Glutamatergic neuron (in vitro differentiated cells): ENCODE data around the gene SYNE1. TPM values are rescaled to one million over a fixed set of nuclear protein-coding genes. Genes with fewer than 3 reads are reported as not detected.

Experiments used
- DNase-seq: peaks from one replicate; pipeline ENCODE4 v3.0.0; 2022
- H3K27ac Mint-ChIP-seq: one replicate; pipeline ENCODE4 v1.8.0; 2020; ENCODE audit warnings: mild to moderate bottlenecking, mixed read lengths, inconsistent platforms; ENCODE audit not compliant: unreplicated experiment
- H3K27me3 Mint-ChIP-seq: one replicate; pipeline ENCODE4 v1.8.0; 2020; ENCODE audit warnings: mild to moderate bottlenecking, moderate library complexity, mixed read lengths, inconsistent platforms; ENCODE audit not compliant: unreplicated experiment
- H3K36me3 Mint-ChIP-seq: one replicate; pipeline ENCODE4 v1.8.0; 2020; ENCODE audit warnings: mild to moderate bottlenecking, mixed read lengths, inconsistent platforms; ENCODE audit not compliant: unreplicated experiment
- H3K4me1 Mint-ChIP-seq: one replicate; pipeline ENCODE4 v1.8.0; 2020; ENCODE audit warnings: mild to moderate bottlenecking, low read depth, mixed read lengths, inconsistent platforms; ENCODE audit not compliant: unreplicated experiment
- H3K4me3 Mint-ChIP-seq: one replicate; pipeline ENCODE4 v1.8.0; 2020; ENCODE audit warnings: mild to moderate bottlenecking, mixed read lengths, inconsistent platforms; ENCODE audit not compliant: unreplicated experiment
- H3K9me3 Mint-ChIP-seq: one replicate; pipeline ENCODE4 v1.8.0; 2020; ENCODE audit warnings: mild to moderate bottlenecking, moderate library complexity, mixed read lengths, inconsistent platforms; ENCODE audit not compliant: unreplicated experiment
- CTCF ChIP-seq: fragments of 200-600 bp; sonication (generic); IDR thresholded peaks from one replicate; pipeline ENCODE4 v1.5.0; 2021; ENCODE audit not compliant: partially characterized antibody, unreplicated experiment
- total RNA-seq: library from RNA; stranded (reverse); fragmentation: NEBNext Ultra II Directional; extraction: Animal tissue kit (Norgen Biotek cat#: 25700); gene quantifications from one replicate; pipeline ENCODE4 v1.2.1, GENCODE V29; 2021; ENCODE audit not compliant: unreplicated experiment

The SYNE1 gene
- total RNA-seq, 1 donor from 2014 or later = 23.4 TPM

- Mint-ChIP-seq H3K4me3 (no peak overlapping the region), H3K9me3 (peaks cover 1% of the 10 kb centered on the region), H3K27me3 (no peaks in the 10 kb centered on the region), H3K27ac (no peak overlapping the region), H3K36me3 (no peaks in the 10 kb centered on the region), H3K4me1 (no peaks in the 10 kb centered on the region)
- no peak for DNase-seq
- no peak for TF ChIP-seq CTCF
Observed at GRCh38 chr6:152394303-152394702, 242.9 kb downstream of the SYNE1 start.

- Mint-ChIP-seq H3K9me3 (peaks cover 1% of the 10 kb centered on the region), H3K4me1 (no peaks in the 10 kb centered on the region), H3K36me3 (no peaks in the 10 kb centered on the region)
Observed at GRCh38 chr6:152391179-152391880, 245.8 kb downstream of the SYNE1 start.

GRCh38 chr6:152387091-152387490 lies 250.1 kb downstream of the SYNE1 start:
- no peaks in the 10 kb centered on the region for H3K27me3 Mint-ChIP-seq

More at GRCh38 chr6:152391179-152391880, 245.8 kb downstream of the SYNE1 start:
- Mint-ChIP-seq H3K4me3 (no peak overlapping the region), H3K27ac (no peak overlapping the region), H3K27me3 (no peaks in the 10 kb centered on the region)
- DNase-seq = no peak
- no peak for TF ChIP-seq CTCF

GRCh38 chr6:152386131-152386530 lies 251.0 kb downstream of the SYNE1 start:
- Mint-ChIP-seq H3K27ac (no peak overlapping the region), H3K27me3 (no peaks in the 10 kb centered on the region), H3K36me3 (no peaks in the 10 kb centered on the region), H3K4me3 (no peak overlapping the region), H3K4me1 (peaks cover 2% of the 10 kb centered on the region), H3K9me3 (no peaks in the 10 kb centered on the region)
- TF ChIP-seq CTCF = no peak
- no peak for DNase-seq

More at GRCh38 chr6:152387091-152387490, 250.1 kb downstream of the SYNE1 start:
- no peak overlapping the region for H3K4me3 Mint-ChIP-seq
- H3K27ac Mint-ChIP-seq = no peak overlapping the region
- no peaks in the 10 kb centered on the region for H3K9me3 Mint-ChIP-seq
- no peaks in the 10 kb centered on the region for H3K36me3 Mint-ChIP-seq
- no peak for TF ChIP-seq CTCF
- no peaks in the 10 kb centered on the region for H3K4me1 Mint-ChIP-seq
- no peak for DNase-seq
